ENCODE results near the gene TBCK.
A peak's percentile ranks its signal among the peaks of the same experiment; 100 is the strongest.
"Not testable (repeated sequence)": the region's sequence is repeated elsewhere in the genome, so short reads cannot be mapped to it uniquely, and the experiment has no call there.

TBCK gene

GRCh38 chr4:106208481-106209460 is 107.2 kb downstream of the TBCK start:
- DNase-seq, result no peak

- DNase-seq, result peak; percentile 17
Observed at GRCh38 chr4:106201373-106201772, 114.6 kb downstream of the TBCK start.

- DNase-seq, result no peak
Observed at GRCh38 chr4:106195435-106195950, 120.5 kb downstream of the TBCK start.

GRCh38 chr4:106194801-106195200 is 121.2 kb downstream of the TBCK start:
- no peak for DNase-seq

GRCh38 chr4:106192131-106192530 is 123.9 kb downstream of the TBCK start:
- no peak for DNase-seq

GRCh38 chr4:106186201-106186600 is 129.8 kb downstream of the TBCK start:
- DNase-seq, result no peak

GRCh38 chr4:106183551-106183950 is 132.5 kb downstream of the TBCK start:
- no peak for DNase-seq

- DNase-seq, result no peak
Observed at GRCh38 chr4:106172861-106173260, 143.1 kb downstream of the TBCK start.

- DNase-seq, result no peak
Observed at GRCh38 chr4:106165351-106166010, 150.5 kb downstream of the TBCK start.

- DNase-seq, result no peak
Observed at GRCh38 chr4:106162278-106162677, 153.7 kb downstream of the TBCK start.

- DNase-seq, result no peak
Observed at GRCh38 chr4:106160560-106160959, 155.4 kb downstream of the TBCK start.

- no peak for DNase-seq
Observed at GRCh38 chr4:106149911-106150310, 166.1 kb downstream of the TBCK start.

GRCh38 chr4:106149026-106149425 is 167.0 kb downstream of the TBCK start:
- no peak for DNase-seq

GRCh38 chr4:106142616-106143127 is 173.3 kb downstream of the TBCK start:
- no peak for DNase-seq

GRCh38 chr4:106140601-106141000 is 175.4 kb downstream of the TBCK start:
- no peak for DNase-seq

- DNase-seq, result no peak
Observed at GRCh38 chr4:106136777-106137331, 179.2 kb downstream of the TBCK start.

- no peak for DNase-seq
Observed at GRCh38 chr4:106132045-106132444, 184.0 kb downstream of the TBCK start.

GRCh38 chr4:106126062-106126461 is 189.9 kb downstream of the TBCK start:
- DNase-seq, result no peak

GRCh38 chr4:106119949-106120555 is 196.0 kb downstream of the TBCK start:
- not testable (repeated sequence) for DNase-seq

- no peak for DNase-seq
Observed at GRCh38 chr4:106116025-106116424, 200.0 kb downstream of the TBCK start.

- no peak for DNase-seq
Observed at GRCh38 chr4:106114270-106114669, 201.7 kb downstream of the TBCK start.

GRCh38 chr4:106111778-106112469 is 204.1 kb downstream of the TBCK start:
- not testable (repeated sequence) for DNase-seq

Measured in NCI-H1694 treated with DMSO at 0.1 percent for 48 hours (cell line).